Neural cell (in vitro differentiated cells): ENCODE results near the gene STRA6.

Experiments
- EP300 ChIP-seq: fragments of 450-650 bp; conservative IDR thresholded peaks from 2 replicates; pipeline ENCODE4 v1.6.1; 2014; ENCODE audit warnings: antibody characterized with exemption, mild to moderate bottlenecking, moderate library complexity; ENCODE audit not compliant: poor library complexity, severe bottlenecking
- EZH2 ChIP-seq: fragments of 200-600, 300-800 bp; shearing (Covaris generic), sonication (generic); IDR thresholded peaks from 2 replicates; pipeline ENCODE4 v1.6.1; 2014; ENCODE audit warnings: antibody characterized with exemption, low read length, borderline replicate concordance, mild to moderate bottlenecking; ENCODE audit not compliant: insufficient read depth, poor library complexity, severe bottlenecking
- MXI1 ChIP-seq: fragments of 450-650 bp; conservative IDR thresholded peaks from 2 replicates; pipeline ENCODE4 v1.6.1; 2014; ENCODE audit warnings: antibody characterized with exemption, mild to moderate bottlenecking; ENCODE audit not compliant: poor library complexity, severe bottlenecking
- POLR2AphosphoS5 ChIP-seq: IDR thresholded peaks from 2 replicates; pipeline ENCODE4 v1.6.1; 2012
- TF ChIP-seq, protein P1 (sequence below): fragments of 450-650 bp; IDR thresholded peaks from 2 replicates; pipeline ENCODE4 v1.5.1; 2014; ENCODE audit warnings: antibody characterized with exemption, mild to moderate bottlenecking, moderate library complexity; ENCODE audit not compliant: poor library complexity, severe bottlenecking

DNA sequence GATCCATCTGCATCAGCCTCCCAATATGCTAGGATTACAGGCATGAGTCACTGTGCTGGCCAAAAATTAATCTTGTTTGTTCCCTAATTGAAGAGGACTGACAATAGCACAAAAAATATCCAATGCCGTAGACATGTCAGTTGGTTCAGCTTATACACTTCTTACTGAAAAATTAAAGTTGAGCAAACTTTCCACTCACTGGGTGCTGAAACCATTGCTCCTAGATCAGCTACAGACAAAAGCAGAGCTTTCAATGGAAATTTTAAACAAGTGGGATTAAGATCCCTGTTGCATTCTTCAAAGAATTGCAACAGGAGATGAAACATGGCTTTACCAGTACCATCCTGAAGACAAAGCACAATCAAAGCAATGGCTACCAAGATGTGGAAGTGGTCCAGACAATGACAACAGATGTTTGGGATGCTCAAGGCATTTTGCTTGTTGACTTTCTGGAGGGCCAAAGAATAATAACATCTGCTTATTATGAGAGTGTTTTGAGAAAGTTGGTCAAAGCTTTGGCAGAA lies 56.2 kb downstream of the STRA6 start:
- TF ChIP-seq, protein P1, sequence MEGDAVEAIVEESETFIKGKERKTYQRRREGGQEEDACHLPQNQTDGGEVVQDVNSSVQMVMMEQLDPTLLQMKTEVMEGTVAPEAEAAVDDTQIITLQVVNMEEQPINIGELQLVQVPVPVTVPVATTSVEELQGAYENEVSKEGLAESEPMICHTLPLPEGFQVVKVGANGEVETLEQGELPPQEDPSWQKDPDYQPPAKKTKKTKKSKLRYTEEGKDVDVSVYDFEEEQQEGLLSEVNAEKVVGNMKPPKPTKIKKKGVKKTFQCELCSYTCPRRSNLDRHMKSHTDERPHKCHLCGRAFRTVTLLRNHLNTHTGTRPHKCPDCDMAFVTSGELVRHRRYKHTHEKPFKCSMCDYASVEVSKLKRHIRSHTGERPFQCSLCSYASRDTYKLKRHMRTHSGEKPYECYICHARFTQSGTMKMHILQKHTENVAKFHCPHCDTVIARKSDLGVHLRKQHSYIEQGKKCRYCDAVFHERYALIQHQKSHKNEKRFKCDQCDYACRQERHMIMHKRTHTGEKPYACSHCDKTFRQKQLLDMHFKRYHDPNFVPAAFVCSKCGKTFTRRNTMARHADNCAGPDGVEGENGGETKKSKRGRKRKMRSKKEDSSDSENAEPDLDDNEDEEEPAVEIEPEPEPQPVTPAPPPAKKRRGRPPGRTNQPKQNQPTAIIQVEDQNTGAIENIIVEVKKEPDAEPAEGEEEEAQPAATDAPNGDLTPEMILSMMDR: no peak
- TF ChIP-seq POLR2AphosphoS5 (no peak), EP300 (no peak), EZH2 (no peak), MXI1 (no peak)
